IPS-11a (cell line): ENCODE measurements around the gene TXNRD2.

Experiments
- H3K4me3 ChIP-seq: one replicate; pipeline ENCODE4 v1.5.1; 2013; ENCODE audit warnings: low read depth, low read length, control low read depth

TXNRD2 gene

DNA sequence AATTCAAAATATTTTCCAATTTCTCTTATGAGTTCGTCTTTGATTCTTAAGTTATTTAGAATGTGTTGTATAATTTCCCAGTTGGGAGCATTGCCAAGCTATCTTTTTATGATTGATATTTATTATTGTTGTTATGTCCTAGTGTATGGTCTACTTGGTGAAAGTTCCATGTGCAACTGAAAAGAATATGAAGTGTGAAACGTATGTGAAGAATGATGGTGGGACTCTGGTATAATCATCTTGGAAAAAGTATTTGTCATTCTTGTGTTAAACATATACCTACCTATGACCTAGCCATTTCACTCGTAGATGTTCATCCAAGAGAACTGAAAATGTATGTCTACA, 75.0 kb downstream of the TXNRD2 start:
- no peak overlapping the region for H3K4me3 ChIP-seq

DNA sequence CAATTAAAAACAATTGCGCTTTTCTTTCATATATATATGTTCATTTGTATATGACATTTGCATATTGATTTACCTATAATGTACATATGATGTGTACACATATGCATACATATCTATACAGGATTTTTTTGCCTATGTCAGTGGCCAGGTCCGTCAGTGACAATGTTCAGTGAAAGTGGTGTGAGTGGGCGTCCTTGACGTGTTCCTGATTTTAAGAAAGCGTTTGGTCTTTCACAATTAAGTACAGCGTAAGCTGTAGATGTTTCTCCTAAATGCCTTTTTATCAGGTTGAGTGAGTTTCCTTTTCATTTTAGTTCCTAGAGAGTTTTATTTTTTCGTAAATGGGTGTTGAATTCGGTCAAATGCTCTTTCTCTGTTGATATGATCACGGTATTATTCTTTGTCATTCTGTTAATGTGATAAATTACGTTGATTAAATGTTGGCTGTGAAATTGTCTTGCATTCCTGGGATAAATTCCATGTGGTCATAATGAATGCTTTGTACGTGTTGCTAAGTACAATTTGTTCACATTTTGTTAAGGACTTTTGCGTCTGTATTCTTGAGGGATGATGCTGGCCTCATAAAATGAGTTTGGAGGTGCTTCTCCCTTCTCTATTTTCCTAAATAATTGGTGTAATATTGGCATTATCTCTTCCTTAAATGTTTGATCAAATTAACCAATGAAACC, 76.3 kb downstream of the TXNRD2 start:
- H3K4me3 ChIP-seq, result no peak overlapping the region

DNA sequence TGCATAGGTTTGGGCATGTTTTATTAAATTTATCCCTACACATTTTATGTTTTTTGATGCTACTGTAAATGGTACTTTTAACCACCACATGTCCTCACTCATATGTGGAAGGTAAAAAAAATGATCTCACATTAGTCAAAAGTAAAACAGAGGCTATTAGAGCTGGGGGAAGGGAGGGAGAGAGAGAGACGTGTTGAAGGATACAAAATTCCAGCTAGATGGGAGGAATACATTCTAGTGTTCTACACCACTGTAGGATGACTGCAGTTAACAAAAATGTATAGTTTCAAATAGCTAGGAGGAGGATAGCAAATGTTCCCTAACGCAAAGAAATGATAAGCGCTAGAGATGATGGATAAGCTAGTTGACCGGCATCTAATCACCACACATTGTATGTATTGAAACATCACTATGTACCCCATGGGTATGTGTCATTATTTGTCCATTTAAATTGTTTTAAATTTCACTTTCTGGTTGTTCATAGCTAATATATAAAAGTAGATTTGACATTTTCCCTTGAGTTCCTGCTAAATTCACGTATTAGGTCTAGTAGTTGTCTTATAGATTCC, 77.0 kb downstream of the TXNRD2 start:
- no peak overlapping the region for H3K4me3 ChIP-seq

DNA sequence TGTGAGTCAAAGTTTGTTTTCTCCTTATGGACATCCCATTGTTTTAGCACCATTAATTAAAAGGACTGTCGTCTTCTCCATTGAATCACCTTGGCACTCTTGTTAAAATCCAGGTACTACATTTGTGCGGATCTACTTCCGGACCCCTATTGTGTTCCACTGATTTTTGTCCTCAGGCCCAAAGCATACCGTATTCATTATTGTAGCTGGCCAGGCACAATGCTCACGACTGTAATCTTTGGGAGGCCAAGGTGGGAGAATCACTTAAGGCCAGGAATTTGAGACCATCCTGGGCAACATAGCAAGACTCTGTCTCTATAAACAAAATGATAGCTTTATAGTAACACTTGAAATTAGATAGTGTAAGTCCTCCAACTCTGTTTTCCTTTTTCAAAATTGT, 78.0 kb downstream of the TXNRD2 start:
- no peak overlapping the region for H3K4me3 ChIP-seq

DNA sequence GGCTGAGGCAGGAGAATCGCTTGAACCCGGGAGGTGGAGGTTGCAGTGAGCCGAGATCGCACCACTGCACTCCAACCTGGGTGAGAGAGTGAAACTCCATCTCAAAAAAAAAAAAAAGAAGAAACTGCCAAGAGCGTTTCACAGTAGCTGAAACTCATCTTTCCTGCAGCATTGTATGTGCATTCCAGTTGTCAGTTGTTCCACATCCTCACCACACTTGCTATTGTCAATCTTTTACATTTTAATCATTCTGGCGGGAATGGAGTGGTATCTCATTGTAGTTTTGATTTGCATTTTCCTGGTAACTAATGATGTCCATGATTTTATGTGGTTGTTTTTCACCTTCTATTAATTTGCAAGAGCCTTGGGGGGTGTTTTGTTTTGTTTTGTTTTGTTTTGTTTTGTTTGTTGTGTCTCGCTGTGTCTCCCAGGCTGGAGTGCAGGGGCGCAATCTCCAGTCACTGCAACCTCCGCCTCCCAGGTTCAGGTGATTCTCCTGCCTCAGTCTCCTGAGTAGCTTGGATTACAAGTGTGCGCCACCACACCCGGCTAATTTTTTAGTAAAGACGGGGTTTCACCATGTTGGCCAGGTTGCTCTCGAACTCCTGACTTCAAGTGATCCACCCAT, 78.9 kb downstream of the TXNRD2 start:
- no peak overlapping the region for H3K4me3 ChIP-seq

DNA sequence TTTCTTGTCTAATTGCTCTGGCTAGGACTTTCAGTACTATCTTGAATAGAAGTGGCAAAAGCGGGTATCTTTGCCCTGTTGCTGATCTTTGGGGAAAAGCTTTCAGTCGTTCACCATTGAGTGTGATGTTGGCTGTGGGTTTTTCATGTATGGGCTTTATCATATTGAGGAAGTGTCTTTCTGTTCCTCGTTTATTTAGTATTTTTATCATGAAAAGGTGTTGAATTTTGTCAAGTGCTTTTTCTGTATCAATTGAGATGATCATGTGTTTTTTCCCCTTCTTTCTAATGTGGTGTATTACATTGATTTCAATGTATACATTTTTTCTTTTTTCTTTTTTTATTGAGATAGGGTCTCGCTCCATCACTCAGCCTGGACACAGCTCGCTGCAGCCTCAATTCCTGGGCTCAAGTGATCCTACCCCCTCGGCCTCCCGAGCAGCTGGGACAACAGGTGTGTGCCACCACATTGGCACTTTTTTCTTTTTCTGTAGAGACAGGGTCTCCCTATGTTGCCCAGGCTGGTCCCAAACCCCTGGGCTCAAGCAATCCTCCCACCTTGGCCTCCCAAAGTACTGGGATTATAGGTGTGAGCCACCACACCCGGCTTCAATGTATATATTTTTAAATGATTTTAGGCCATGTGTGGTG, 81.6 kb downstream of the TXNRD2 start:
- no peak overlapping the region for H3K4me3 ChIP-seq

DNA sequence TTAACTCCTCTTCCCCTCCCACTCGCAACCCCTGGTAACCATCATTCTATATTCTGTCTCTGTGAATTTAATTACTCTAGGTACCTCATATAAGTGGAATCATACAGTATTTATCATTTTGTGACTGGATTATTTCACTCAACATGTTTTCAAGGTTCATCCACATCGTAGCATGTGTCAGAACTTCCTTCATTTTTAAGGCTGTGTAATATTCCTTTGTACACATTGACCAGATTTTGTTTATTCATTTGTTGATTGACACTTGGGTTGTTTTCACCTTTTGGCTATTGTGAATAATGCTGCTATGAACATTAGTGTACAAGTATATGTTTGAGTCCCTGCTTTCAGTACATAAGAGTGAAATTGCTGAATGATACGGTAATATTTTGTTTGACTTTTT, 84.2 kb downstream of the TXNRD2 start:
- H3K4me3 ChIP-seq, result no peak overlapping the region

DNA sequence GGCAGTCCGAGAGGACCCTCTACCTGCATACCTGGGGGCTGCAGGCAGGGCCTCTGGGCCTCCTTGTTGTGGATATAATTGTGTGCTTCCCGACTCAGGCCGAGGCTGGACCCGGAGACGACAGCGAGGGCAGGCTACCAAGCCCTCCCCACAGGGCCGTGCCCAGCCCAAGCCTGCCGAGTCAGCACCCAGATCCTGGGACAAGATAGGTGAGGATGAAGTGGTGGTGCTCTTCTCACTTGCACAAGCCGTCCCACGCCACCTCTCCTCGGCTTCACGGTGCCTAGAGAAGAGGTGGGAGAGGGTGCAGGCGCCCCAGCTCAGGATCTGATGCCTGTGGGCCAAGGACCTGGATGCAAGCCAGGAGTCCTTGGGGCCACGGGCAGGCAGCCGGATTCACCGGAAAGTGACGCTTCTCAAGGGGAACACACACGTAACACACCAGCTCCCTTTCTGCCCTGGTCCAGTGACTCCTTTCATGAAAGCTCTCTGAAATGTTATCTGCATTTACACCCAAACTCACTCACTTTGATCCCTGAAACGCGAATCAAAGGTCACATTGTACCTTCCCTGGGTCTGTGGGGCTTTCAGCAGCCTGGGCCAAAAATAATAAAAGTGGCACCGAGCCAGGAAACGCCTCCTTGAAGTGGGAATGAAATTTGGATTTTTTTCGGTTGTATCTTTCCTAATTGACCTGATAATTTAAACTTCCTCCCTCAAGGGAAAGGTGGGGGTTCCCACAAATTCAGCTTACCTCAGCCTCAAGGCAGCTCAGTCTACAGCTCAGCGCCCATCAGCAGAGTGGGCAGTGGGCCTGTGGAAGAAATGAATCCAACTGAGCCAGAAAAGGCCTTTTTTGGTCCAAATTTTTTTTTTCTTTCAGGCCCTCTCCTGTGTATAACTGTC, 85.9 kb downstream of the TXNRD2 start:
- H3K4me3 ChIP-seq, result peak overlapping the region; percentile 91

DNA sequence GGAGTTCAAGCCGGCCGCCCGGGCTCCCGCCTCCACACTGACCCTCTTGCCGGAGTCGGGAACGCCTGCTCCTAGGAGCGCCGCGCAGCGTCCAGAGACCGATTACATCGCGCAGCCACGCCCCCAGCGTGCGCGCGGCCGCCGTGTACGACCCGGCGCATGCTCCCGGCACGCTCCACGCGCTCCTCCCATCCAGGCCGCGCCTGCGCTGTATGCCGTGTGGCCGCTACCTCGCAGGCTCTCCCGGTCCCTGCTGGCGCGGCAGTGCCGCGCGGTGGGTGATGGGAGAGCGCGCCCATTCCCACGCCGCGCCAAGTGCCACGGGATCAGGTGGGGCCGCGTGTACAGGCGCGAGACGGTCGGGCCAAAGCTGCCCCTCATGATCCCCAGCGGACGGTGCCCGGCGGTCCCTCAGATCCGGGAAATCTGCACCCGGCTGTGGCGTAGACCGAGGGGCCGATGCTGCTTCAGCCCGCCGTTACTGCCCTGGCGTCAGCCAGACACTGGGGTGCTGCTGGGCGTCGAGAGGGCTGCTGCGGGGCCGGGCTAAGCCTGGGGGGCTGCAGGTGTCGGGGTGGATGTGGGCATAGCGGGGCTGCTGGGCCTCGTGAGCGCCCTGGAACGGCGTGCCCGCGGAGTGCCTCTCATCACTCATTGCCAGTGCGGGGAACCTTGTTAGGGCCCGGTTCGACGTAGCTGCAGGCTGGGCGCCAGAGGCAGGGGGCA, 86.7 kb downstream of the TXNRD2 start, which contains the start of the genes GNB1L and RTL10:
TSS of gene GNB1L (minus strand) at position 97 of the 726 bp plus-strand sequence. CDS start 33,519 bp downstream, outside the sequence.
TSS of gene RTL10 (minus strand) at position 97 of the 726 bp plus-strand sequence. CDS start 2,613 bp downstream, outside the sequence.
- H3K4me3 ChIP-seq, result peak within 1 kb of the TSS; percentile 91

DNA sequence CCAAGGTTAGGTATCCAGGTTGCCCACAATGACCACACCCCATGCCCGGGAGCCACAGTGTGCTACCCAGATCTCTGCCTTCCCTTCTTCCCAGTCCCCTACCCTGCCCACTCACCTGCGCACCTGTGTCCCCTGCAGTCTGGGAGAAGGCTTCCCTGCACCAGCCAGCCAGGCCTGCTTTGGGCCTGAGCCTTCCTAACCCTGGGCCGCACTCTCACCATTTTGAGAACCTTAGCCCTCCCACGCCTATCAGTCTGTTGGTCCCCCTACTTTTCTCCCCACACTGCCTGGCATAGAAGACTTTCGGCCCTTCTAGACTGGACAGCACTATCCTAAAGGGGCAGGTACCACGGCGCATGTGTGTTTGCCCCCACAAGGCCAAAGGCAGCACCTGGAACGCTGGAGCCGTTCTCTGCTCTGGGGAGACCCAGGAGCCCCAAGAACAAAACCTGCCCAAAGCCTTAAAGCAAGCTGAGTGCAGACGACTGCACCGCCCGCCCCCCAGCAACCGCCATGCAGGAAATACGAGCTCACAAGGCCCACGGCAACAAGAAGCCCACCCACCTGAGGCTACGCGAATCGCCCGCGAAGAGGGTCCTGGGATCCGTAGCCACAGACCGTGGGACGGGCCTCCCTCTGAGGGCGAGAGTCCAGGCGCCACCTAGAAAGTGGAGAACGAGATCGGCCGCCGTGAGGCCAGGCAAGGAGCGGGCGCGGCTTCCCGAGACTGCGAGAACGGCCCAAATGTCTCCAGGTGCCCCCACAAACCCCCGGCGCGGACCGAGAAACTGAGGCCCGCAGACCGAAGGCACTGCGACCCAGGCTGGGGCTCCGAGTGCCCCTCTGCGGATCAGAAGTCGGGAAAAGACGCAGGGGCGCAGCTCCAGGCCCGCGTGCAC, 87.5 kb downstream of the TXNRD2 start:
- peak overlapping the region; percentile 91 for H3K4me3 ChIP-seq

DNA sequence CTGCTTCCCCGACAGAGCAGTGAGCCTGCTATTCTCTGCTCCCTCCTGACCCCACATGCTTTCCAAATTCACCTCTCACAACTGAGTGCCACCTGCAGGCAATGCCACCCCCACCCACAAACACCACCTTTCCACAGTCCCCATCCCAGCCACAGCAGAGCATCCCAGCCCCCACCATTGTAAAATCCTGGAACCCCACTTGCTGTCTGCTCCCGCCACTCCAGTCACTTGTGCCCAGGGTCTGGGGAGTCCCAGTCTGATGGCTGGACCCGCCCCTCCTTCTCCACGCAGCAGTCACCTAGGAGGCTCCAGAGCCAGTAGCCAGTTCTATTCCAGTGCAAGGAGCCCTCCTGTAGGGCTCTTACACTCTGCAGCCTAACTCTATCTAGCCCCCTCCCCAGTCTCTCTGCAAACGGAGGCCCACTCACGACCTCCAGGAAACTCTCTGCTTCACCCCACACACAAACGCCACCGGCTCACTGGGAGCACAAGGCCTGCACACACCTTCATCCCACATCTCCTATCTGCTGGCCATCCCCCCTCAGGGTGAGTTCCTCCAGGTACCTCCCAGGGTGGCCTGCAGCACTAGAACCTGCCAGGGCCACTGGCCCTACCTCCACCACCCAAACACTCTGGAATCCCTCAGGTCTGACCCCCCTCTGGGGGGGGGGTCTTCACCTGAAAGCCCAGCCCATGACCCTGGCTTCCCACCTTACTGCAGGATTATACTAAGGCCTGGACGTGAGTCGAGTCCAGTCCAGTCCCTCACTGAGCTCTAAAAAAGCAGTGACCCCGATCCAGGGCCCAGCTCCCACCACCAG, 88.3 kb downstream of the TXNRD2 start:
- H3K4me3 ChIP-seq, result peak overlapping the region; percentile 91

DNA sequence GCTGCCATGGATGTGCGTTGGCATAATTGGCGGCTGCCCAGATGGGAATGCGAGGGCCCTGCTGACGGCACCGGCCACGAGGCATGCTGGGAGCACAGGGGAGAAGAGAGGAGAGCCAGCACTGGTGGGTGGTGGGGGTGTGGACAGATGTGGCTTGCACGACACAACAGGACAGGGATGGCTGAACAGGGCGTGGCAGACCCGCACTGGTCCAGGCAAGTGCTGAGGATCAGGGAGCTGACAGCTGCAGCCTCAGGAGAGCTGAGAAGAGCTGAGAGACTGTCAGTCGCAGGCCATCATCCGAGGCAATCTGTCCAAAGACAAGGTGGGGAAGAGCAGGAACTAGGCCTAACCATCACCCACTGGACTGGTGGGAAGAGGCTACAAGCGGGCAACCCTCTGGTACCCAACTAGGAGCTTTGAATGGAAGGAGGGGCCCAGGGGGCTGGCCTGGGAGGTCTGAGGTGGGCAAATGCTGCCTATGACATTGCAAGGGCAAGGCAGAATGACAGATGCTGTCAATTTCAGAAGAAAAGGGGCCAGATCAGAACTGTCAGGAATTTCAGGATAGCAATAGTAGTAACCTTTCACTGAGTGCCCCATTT, 89.3 kb downstream of the TXNRD2 start:
- H3K4me3 ChIP-seq, result no peak overlapping the region

DNA sequence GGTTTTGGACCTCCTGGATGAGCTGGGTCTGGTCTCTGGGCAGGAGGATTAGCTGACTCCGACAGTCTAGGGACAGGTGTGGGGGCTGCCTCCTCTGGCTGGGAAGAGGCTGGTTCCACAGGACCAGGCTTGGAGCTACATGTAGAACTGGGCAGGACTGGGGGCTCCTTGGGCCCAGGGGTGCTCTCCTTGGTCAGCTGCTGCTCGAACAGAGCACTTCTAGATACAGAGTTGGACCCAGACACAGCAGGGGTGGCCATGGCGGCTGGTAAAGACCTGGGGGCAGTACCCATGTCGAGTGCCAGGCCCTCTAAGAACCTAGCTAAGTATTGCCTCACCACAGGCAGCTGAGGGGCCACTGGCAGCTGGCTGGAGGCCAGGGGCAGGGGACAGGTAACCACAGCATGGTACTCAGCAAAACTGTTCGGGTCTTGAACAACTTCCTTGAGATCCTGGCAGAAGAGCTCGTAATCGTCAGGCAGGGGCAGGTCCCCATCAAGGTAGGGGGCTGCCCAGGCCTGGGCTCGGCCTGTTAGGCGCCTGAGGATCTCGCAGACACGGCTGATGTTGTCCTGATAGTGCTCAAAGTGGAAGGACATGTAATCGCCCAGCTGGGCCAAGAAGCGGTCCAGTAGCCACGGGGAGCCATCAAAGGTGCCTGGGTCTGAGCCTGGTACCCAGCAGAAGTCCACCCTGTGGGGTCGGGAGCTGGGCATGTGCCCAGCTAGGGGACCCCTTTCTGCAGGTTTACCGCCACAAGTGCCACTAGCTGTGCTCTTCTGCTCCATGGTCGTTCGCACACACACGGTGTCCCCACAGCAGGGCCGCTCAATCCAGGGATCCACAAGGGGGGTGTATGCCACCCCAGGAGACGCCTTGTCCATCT, 90.1 kb downstream of the TXNRD2 start:
- no peak overlapping the region for H3K4me3 ChIP-seq

DNA sequence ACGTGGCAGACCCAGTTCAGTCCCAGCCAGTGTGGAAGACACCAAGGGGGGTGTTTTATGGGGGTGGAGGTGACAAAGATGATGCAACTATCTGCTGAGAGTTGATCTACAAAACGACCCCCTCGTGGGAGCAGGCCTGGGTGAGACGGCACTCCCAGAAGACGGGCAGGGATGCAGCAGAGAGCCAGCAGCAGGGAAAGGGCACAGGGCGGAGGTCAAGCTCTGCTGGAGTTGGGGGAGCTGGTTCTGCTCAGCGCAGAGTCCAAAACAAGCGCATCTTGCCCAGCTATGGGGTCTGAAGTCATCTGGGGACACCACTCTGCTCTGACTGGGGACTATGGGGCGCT, 90.9 kb downstream of the TXNRD2 start:
- H3K4me3 ChIP-seq, result no peak overlapping the region

DNA sequence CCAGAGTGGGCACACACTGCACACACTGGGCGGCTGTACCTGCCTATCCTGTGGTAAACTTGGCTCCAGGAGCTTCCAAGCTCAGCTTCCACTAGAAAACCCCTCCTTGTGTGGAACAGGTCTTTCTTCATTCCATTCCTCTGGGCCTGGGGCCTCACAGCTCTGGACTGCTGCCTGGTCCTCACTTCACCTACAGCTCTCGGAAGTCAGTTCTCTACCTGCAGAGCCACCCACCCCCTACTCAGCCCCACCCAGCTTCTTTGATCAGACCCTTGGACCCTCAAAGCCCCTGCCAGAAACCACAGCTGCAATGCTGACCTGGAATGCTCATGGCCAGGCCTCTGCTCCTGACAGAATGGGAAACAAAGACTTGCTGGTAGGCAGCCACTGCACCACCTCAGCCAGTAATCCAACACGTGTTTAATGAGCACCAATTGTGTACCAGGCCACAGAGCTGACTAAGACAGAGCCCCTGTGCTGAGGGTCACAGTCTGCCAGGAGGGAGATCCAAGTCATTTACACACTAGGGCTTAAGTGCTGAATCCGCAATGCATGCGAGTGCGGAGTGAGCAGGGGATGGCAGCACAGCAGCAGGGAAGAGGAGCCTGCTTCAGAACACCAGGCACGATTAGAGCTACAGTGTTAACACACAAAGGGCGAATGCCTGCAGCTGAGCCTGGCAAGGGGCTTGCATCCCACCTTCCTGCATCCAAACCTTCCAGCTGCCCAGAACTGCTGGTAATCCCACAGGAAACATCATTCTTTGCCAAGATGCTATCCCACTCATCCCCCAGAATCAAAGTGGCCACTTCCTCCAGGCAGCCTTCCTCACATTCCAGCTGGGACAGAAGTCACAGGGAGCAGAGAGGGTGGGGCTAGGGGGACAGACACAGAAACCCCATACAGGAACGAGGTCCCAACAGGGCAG, 91.5 kb downstream of the TXNRD2 start:
- no peak overlapping the region for H3K4me3 ChIP-seq
